Mammary epithelial cell (primary cell): Measurements from ENCODE around the gene DESI1.

Experiments used
- EZH2 ChIP-seq: IDR thresholded peaks from 2 replicates; pipeline ENCODE4 v1.6.1; 2012; ENCODE audit warnings: low read length, inconsistent platforms, borderline replicate concordance
- TF ChIP-seq, protein P1 (sequence below), 2 donors: IDR thresholded peaks in 1 of 2; conservative IDR thresholded peaks in 1 of 2; 2 replicates each; pipeline ENCODE4 v1.5.1; 2011 to 2012; ENCODE audit warnings: inconsistent platforms in 2 of 2, low read length in 2 of 2, mild to moderate bottlenecking in 2 of 2, control low read depth in 1 of 2, low read depth in 1 of 2; ENCODE audit not compliant: insufficient read depth in 1 of 2; ENCODE audit errors: extremely low read depth in 1 of 2

DNA sequence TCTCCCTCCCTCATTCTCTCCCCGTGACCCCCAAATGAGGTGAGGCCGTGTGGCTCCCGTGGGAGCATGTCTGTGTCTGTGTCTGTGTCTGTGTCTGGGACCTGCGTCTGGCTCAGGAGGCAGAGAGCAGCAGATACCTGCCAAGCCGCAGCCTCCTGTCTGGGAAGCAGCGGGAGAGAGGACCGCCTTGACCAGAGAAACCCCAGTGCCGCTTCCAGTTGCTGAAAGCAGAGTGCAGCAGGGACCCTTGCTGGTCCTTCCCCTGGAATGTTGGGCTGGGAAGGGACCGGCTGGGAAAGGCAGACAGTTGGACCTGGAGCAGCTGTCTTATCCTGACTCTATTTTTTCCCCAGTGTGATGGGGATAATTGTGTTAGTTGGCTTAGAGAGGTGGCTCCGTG is 59.5 kb downstream of the DESI1 start:
- TF ChIP-seq, protein P1, sequence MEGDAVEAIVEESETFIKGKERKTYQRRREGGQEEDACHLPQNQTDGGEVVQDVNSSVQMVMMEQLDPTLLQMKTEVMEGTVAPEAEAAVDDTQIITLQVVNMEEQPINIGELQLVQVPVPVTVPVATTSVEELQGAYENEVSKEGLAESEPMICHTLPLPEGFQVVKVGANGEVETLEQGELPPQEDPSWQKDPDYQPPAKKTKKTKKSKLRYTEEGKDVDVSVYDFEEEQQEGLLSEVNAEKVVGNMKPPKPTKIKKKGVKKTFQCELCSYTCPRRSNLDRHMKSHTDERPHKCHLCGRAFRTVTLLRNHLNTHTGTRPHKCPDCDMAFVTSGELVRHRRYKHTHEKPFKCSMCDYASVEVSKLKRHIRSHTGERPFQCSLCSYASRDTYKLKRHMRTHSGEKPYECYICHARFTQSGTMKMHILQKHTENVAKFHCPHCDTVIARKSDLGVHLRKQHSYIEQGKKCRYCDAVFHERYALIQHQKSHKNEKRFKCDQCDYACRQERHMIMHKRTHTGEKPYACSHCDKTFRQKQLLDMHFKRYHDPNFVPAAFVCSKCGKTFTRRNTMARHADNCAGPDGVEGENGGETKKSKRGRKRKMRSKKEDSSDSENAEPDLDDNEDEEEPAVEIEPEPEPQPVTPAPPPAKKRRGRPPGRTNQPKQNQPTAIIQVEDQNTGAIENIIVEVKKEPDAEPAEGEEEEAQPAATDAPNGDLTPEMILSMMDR (conservative IDR thresholded peaks at IDR 0.05 in 1 of 2, IDR thresholded peaks at IDR 0.05 in 1 of 2; ENCODE audit: extremely low read depth in 1 of 2, insufficient read depth in 1 of 2, low read depth in 1 of 2, low read length in 2 of 2): no peak
- TF ChIP-seq EZH2: no peak
